Gastrocnemius medialis (tissue), 4 donors: Measurements from ENCODE around the gene MTFR1L.

Experiments
- POLR2A ChIP-seq, 2 donors: fragments of 450-650 bp; IDR thresholded peaks; one replicate each; pipeline ENCODE4 v1.6.1; 2017; ENCODE audit warnings: antibody characterized with exemption in 2 of 2, mild to moderate bottlenecking in 2 of 2, moderate library complexity in 2 of 2
- TF ChIP-seq, protein P1 (sequence below), 5 experiments: fragments of 450-650 bp in 3 of 5; fragments of 200-600 bp in 2 of 5; sonication (generic) in 2 of 5; IDR thresholded peaks in 4 of 5; conservative IDR thresholded peaks in 1 of 5; 1 replicate in 4 of 5; 2 replicates in 1 of 5; pipeline ENCODE4 v1.5.1; 2016 to 2019; ENCODE audit warnings: antibody characterized with exemption in 5 of 5, mild to moderate bottlenecking in 3 of 5, moderate library complexity in 3 of 5

DNA sequence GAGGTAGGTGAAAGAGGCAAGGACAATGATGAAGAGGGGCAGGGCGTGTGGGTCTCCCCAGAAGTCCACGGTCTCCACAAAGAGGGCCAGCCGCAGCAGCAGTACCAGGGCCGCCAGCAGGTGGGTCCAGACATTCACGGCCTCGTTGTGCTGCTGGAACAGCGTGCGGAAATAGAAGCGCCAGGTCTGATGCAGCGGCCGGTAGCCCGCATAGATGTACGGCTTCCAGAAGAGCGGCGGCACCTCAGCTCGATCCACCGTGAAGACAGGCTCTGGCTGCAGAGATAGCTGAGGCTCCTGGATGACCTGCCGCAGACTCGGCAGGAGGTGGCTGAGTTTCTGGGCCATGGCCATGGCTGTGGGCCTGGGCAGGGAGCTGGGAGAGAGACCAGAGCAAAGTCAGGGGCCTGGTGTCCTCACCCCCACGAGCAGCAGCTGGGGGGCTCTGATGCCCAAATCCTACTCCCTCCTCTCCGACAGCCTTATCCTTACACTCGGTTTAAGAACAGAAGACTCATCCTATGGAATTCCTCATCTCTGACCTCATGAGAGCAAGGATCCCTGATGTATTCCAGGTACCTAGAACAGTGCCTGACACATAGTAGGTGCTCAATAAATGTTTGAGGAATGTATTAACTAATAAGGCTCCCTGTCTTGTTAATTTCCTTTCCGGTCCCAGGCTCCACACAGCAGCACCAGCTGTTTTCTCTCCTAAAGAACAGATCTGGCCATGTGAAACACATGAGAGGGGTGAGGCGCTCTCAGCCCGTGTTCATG lies 43.9 kb downstream of the MTFR1L start:
- TF ChIP-seq, protein P1, sequence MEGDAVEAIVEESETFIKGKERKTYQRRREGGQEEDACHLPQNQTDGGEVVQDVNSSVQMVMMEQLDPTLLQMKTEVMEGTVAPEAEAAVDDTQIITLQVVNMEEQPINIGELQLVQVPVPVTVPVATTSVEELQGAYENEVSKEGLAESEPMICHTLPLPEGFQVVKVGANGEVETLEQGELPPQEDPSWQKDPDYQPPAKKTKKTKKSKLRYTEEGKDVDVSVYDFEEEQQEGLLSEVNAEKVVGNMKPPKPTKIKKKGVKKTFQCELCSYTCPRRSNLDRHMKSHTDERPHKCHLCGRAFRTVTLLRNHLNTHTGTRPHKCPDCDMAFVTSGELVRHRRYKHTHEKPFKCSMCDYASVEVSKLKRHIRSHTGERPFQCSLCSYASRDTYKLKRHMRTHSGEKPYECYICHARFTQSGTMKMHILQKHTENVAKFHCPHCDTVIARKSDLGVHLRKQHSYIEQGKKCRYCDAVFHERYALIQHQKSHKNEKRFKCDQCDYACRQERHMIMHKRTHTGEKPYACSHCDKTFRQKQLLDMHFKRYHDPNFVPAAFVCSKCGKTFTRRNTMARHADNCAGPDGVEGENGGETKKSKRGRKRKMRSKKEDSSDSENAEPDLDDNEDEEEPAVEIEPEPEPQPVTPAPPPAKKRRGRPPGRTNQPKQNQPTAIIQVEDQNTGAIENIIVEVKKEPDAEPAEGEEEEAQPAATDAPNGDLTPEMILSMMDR (IDR thresholded peaks at IDR 0.05 in 4 of 5, conservative IDR thresholded peaks at IDR 0.05 in 1 of 5) = no peak
- TF ChIP-seq POLR2A (IDR thresholded peaks at IDR 0.05) = no peak
